ENCODE data around the gene DAB1. TPM values are rescaled to one million over a fixed set of nuclear protein-coding genes. Genes with fewer than 3 reads are reported as not detected.

DAB1 gene
- polyA plus RNA-seq, 1 experiment, result 0.05 TPM

DNA sequence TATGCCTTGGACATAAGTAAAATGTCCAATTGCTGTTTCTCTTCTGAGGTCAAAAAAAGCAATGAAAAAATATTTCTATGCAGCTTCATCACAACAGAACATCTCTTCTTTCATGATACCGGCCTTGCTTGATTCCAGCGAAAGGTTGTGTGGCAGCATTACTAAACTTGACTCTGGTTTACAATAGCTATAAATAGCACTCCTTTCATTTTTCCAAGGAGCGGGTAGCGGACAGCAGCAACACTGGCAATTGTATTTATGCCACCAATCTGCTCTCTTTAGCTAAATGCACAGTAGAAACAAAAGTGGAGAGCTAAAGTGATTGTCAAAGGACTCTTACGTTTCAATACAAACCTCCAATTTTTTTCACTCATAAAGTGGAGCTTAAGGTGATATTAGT is 7.5 kb upstream of the DAB1 start:
- Histone ChIP-seq H3K4me3 (ENCODE audit: low read depth, low read length) (no peak overlapping the region), H3K27ac (ENCODE audit: low read depth, low read length) (no peak overlapping the region), H3K9me3 (ENCODE audit: control insufficient read depth, insufficient read depth, low read length) (no peaks in the 10 kb centered on the region), H3K27me3 (ENCODE audit: control insufficient read depth, insufficient read depth, low read length) (no peaks in the 10 kb centered on the region)
- ChIA-PET CTCF (interaction anchor here (0.7 kb wide), 1 partner anchor 34 kb away, joined by 4 read pairs; no protein-coding TSS in a partner anchor), POLR2A (no interaction called here)
- TF ChIP-seq, protein P1, sequence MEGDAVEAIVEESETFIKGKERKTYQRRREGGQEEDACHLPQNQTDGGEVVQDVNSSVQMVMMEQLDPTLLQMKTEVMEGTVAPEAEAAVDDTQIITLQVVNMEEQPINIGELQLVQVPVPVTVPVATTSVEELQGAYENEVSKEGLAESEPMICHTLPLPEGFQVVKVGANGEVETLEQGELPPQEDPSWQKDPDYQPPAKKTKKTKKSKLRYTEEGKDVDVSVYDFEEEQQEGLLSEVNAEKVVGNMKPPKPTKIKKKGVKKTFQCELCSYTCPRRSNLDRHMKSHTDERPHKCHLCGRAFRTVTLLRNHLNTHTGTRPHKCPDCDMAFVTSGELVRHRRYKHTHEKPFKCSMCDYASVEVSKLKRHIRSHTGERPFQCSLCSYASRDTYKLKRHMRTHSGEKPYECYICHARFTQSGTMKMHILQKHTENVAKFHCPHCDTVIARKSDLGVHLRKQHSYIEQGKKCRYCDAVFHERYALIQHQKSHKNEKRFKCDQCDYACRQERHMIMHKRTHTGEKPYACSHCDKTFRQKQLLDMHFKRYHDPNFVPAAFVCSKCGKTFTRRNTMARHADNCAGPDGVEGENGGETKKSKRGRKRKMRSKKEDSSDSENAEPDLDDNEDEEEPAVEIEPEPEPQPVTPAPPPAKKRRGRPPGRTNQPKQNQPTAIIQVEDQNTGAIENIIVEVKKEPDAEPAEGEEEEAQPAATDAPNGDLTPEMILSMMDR (IDR thresholded peaks at IDR 0.05; ENCODE audit: low read depth, low read length), result no peak
- no peak for DNase-seq (ENCODE audit: low read depth, low spot score)

DNA sequence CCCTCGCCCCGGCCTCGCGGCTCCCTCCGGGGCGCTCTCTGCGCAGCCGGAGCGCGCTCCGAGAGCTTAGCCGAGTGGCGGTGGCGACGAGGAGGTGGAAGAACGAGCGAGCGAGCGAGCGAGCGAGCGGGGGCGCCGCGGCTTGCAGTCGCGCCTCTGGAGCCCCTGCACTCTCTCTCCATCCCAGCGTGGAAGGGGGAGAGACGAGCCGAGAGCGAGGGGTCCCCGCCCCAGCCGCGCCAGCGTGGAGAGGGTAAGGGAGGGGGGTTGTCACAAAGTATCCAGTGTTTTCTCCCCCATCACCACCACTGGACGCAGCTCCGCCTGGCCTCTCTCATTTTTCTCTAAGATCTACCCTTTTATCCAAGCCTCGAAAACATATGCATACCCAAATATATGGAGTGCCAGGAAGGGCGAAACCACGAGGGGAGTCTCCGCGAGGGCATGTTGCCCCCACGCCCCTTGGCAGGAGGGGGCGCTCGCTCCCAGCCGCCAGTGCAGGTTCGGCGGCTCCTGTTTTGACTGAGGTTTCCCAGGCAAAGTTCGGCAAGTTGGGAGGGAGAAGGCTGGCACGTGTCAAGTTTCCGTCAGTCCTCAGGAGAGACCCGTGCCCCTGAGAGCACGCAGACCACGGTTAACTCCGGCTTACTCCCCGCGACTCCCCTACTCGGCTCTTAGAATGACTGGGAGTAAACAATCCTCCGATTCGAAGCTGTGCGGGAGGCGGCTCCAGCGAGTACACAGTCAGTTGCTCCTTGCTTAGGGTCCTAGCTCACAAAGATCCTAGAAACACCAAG is 569 bp upstream of the DAB1 start:
- TF ChIP-seq, protein P1 (IDR thresholded peaks at IDR 0.05; ENCODE audit: low read depth, low read length), result peak; percentile 83
- H3K9me3 ChIP-seq (ENCODE audit: control insufficient read depth, insufficient read depth, low read length), result no peaks in the 10 kb centered on the region; the same call in 1 of the 2 replicates
- peak overlapping the region; percentile 59 for H3K4me3 ChIP-seq (ENCODE audit: low read depth, low read length)
- DNase-seq (ENCODE audit: low read depth, low spot score), result no peak
- H3K27ac ChIP-seq (ENCODE audit: low read depth, low read length), result no peak overlapping the region
- H3K27me3 ChIP-seq (ENCODE audit: control insufficient read depth, insufficient read depth, low read length), result peaks cover 50% of the 10 kb centered on the region
- ChIA-PET CTCF (interaction anchor here (0.6 to 1.6 kb wide), 15 partner anchors 9 to 1160 kb away, joined by 3 to 6 read pairs (median 3); no protein-coding TSS in a partner anchor), POLR2A (interaction anchor here (0.6 to 0.7 kb wide), 4 partner anchors 19 to 243 kb away, joined by 3 to 7 read pairs (median 5); no protein-coding TSS in a partner anchor)

DNA sequence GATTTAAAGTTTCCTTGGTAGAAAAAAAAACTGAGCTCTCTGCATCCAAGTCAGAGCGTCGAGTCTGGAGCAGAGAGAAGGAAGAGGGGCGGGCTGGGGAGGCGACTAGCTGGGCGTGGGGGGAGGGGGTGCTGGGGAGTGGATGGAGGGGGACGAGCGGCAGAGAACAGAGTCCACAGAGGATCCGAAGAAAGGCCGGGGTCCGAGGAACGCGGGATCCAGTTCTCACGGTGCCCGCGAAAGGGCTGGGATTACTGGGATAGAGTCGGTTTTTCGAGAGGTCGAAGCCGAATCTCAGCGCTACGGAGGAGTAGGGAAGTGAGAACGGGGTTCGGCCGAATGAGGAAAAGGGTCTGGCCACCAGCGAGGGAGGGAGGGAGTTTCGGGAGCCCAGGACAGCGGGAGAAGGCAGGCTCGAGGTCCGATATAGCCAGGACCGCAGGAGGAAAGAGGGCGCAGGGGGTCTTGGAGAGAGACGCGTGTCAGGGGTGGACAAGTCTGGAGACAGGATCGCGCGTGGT is 665 bp downstream of the DAB1 start:
- ChIA-PET CTCF (interaction anchor here (0.7 kb wide), 2 partner anchors 9 to 104 kb away, joined by 3 read pairs; no protein-coding TSS in a partner anchor), POLR2A (no interaction called here)
- H3K27me3 ChIP-seq (ENCODE audit: control insufficient read depth, insufficient read depth, low read length), result peaks cover 52% of the 10 kb centered on the region
- TF ChIP-seq, protein P1 (IDR thresholded peaks at IDR 0.05; ENCODE audit: low read depth, low read length), result no peak
- no peak for DNase-seq (ENCODE audit: low read depth, low spot score)
- no peaks in the 10 kb centered on the region; the same call in 1 of the 2 replicates for H3K9me3 ChIP-seq (ENCODE audit: control insufficient read depth, insufficient read depth, low read length)
- H3K4me3 ChIP-seq (ENCODE audit: low read depth, low read length), result peak overlapping the region; percentile 53
- no peak overlapping the region for H3K27ac ChIP-seq (ENCODE audit: low read depth, low read length)

DNA sequence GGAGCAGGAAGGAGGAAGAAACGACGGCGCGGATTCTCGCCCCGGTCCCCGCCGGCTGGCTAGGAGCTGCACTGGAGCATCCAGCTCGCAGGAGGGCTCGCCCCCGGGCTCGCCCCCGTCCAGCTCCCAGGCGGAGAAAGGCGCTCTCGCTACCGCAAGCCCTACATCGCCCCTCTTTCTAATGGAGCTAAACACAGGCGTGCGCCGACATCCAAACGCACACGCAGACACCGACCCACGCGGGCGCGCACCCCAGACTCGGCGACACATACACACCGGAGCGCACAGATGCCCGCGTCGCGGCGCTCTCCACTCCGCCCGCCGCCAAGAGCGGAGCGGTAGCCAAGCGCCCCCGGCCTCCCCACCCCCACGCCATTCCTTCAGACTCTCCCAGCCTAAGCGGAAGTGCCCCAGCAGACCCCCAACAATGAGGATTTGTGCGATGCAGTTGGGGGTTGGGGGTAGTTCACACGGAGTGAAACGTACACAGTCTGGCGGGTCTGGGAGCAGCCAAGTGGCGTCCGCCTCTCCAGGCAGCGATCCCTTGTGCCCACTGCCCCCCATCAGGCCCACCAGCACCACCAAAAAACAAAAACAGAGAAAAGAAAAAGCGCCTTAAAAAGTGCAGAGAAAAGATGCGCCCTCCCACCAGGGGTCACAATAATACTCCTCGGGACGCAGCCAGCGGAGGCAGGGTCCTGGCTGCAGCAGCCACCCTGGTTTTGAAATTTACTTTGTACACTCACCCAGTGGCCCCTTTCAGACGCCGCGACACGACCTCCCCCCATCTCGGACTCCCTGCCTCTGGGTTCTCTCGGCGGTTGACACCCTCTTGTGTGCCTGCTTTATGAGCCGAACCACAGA is 1.4 kb downstream of the DAB1 start:
- DNase-seq (ENCODE audit: low read depth, low spot score), result no peak
- Histone ChIP-seq H3K9me3 (ENCODE audit: control insufficient read depth, insufficient read depth, low read length) (no peaks in the 10 kb centered on the region; the same call in 1 of the 2 replicates), H3K4me3 (ENCODE audit: low read depth, low read length) (peak overlapping the region; percentile 53), H3K27ac (ENCODE audit: low read depth, low read length) (no peak overlapping the region), H3K27me3 (ENCODE audit: control insufficient read depth, insufficient read depth, low read length) (peaks cover 55% of the 10 kb centered on the region)
- ChIA-PET POLR2A (no interaction called here), CTCF (interaction anchor here (0.7 kb wide), 2 partner anchors 10 to 103 kb away, joined by 3 read pairs; no protein-coding TSS in a partner anchor)
- TF ChIP-seq, protein P1 (IDR thresholded peaks at IDR 0.05; ENCODE audit: low read depth, low read length), result peak; percentile 45
